Measurements from ENCODE around the gene LXN.

GRCh38 chr3:158617982-158618875 lies 54.2 kb downstream of the LXN start:
- TF ChIP-seq POLR2A (IDR thresholded peaks at IDR 0.05; ENCODE audit: low read depth, low read length) (no peak), POLR2AphosphoS5 (IDR thresholded peaks at IDR 0.05; ENCODE audit: low read depth, low read length) (no peak), TAF1 (IDR thresholded peaks at IDR 0.05; ENCODE audit: low read depth, low read length) (no peak), PAX5 (IDR thresholded peaks at IDR 0.05; ENCODE audit: insufficient read depth, low read length, severe bottlenecking) (no peak), POU2F2 (IDR thresholded peaks at IDR 0.05; ENCODE audit: low read depth, low read length) (no peak)
